DND-41 (cell line): Measurements from ENCODE around the gene PTCD2.
A peak's percentile ranks its signal among the peaks of the same experiment; 100 is the strongest.

Experiments
- CTCF ChIP-seq: IDR thresholded peaks from 2 replicates; pipeline ENCODE4 v1.5.1; 2012; ENCODE audit warnings: borderline replicate concordance, low read length, moderate library complexity, mild to moderate bottlenecking; ENCODE audit not compliant: poor library complexity, severe bottlenecking; ENCODE audit errors: extremely low read depth
- EZH2 ChIP-seq: IDR thresholded peaks from 3 replicates; pipeline ENCODE4 v1.6.1; 2012; ENCODE audit warnings: borderline replicate concordance, low read depth, mild to moderate bottlenecking, moderate library complexity, low read length, inconsistent platforms; ENCODE audit not compliant: severe bottlenecking

DNA sequence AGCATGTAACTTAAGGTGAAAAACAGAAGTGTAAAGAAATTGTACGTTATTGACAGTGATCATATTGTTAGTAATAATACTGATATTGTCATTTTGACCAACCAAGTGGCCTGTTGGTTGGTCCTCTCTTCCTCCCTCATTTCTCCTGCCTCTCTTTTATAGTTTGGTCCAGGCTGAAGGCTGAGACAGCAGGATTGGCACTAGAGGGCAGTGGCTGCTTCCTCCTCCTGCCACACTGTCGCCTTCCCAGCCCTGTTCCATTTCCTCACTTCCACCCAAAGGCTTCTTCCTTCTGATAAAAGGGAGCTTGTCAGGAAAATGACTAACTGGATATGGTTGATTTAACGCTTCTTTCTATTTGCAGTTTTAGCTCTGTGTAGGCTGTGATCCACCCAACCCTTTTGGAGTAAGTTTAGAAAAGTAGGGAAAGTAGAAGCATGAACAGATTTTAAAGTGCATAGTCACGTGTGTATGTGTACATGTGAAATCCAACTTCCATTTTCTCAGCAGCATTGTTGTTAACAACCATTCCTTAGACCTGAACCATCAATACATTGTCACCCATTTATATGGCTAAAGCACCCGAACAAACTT is 35.6 kb downstream of the PTCD2 start:
- peak; percentile 38 for TF ChIP-seq CTCF
- no peak for TF ChIP-seq EZH2
